Thyroid gland (tissue), 4 donors: ENCODE data around the gene HOXB2.

Source experiments
- POLR2A ChIP-seq, 2 donors: fragments of 450-650 bp; IDR thresholded peaks; one replicate each; pipeline ENCODE4 v1.6.1; 2017; ENCODE audit warnings: antibody characterized with exemption in 2 of 2, mild to moderate bottlenecking in 2 of 2, moderate library complexity in 1 of 2
- TF ChIP-seq, protein P1 (sequence below), 6 experiments: fragments of 200-600 bp in 3 of 6; fragments of 450-650 bp in 3 of 6; sonication (generic) in 3 of 6; IDR thresholded peaks; one replicate each; pipeline ENCODE4 v1.5.1; 2016 to 2019; ENCODE audit warnings: antibody characterized with exemption in 6 of 6, mild to moderate bottlenecking in 2 of 6, inconsistent platforms in 1 of 6, moderate library complexity in 1 of 6

DNA sequence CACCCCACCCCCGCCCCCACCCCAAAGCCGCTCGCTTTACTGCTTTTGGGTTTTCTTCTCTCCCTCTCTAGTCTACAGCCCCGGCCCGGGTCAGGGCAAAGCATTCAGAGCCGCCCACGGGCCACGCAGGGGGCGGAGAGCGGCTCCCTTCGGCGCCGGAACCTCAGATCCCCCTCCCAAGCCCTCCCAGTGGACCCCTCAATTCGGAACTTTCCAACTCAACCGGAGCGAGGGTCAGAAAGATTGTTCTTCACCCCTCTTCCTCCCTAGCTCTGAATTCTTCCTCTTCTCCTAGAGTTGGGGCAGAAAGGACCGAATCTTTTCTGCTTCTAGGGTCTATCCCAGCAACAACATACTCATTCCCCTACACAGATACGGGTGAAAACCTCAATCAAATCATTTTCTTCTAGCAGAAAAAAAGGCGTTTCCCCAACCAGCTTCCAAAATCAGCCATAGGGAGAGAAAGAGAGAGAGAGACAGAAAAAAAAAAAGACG, 1.0 kb downstream of the HOXB2 start:
- TF ChIP-seq, protein P1, sequence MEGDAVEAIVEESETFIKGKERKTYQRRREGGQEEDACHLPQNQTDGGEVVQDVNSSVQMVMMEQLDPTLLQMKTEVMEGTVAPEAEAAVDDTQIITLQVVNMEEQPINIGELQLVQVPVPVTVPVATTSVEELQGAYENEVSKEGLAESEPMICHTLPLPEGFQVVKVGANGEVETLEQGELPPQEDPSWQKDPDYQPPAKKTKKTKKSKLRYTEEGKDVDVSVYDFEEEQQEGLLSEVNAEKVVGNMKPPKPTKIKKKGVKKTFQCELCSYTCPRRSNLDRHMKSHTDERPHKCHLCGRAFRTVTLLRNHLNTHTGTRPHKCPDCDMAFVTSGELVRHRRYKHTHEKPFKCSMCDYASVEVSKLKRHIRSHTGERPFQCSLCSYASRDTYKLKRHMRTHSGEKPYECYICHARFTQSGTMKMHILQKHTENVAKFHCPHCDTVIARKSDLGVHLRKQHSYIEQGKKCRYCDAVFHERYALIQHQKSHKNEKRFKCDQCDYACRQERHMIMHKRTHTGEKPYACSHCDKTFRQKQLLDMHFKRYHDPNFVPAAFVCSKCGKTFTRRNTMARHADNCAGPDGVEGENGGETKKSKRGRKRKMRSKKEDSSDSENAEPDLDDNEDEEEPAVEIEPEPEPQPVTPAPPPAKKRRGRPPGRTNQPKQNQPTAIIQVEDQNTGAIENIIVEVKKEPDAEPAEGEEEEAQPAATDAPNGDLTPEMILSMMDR (IDR thresholded peaks at IDR 0.05) = no peak
- TF ChIP-seq POLR2A (IDR thresholded peaks at IDR 0.05) = no peak
